Stimulated activated CD4-positive, alpha-beta T cell treated with anti-CD3 and anti-CD28 coated beads, Interleukin-2, amount 100 ng/mL, for 4 hours (primary cell): ENCODE data around the gene THAP4.
A peak's percentile ranks its signal among the peaks of the same experiment; 100 is the strongest.

Experiments used
- DNase-seq: peaks from one replicate; pipeline ENCODE4 v3.0.0-alpha.2; 2020; ENCODE audit warnings: low read depth

THAP4 gene

GRCh38 chr2:241638940-241639339 is 2.0 kb upstream of the THAP4 start:
- DNase-seq = no peak

- no peak for DNase-seq
Observed at GRCh38 chr2:241637795-241638660, 1.1 kb upstream of the THAP4 start.

- DNase-seq = no peak
Observed at GRCh38 chr2:241636182-241637017, 558 bp downstream of the THAP4 start.

GRCh38 chr2:241635756-241636155 is 1.2 kb downstream of the THAP4 start:
- DNase-seq = no peak

- DNase-seq = no peak
Observed at GRCh38 chr2:241633561-241633960, 3.4 kb downstream of the THAP4 start.

- DNase-seq = no peak
Observed at GRCh38 chr2:241632478-241633325, 4.3 kb downstream of the THAP4 start.

- DNase-seq = no peak
Observed at GRCh38 chr2:241629762-241630435, 7.1 kb downstream of the THAP4 start.

GRCh38 chr2:241627675-241628074 is 9.3 kb downstream of the THAP4 start:
- DNase-seq = no peak

- peak; percentile 45 for DNase-seq
Observed at GRCh38 chr2:241620419-241620769, 16.6 kb downstream of the THAP4 start.

- DNase-seq = no peak
Observed at GRCh38 chr2:241619597-241620418, 17.1 kb downstream of the THAP4 start.

- no peak for DNase-seq
Observed at GRCh38 chr2:241618829-241619228, 18.1 kb downstream of the THAP4 start.

- no peak for DNase-seq
Observed at GRCh38 chr2:241618296-241618805, 18.6 kb downstream of the THAP4 start.

GRCh38 chr2:241617431-241618154 is 19.4 kb downstream of the THAP4 start:
- no peak for DNase-seq

GRCh38 chr2:241616168-241617125 is 20.5 kb downstream of the THAP4 start:
- no peak for DNase-seq

- no peak for DNase-seq
Observed at GRCh38 chr2:241615522-241616052, 21.4 kb downstream of the THAP4 start.

- no peak for DNase-seq
Observed at GRCh38 chr2:241615041-241615440, 21.9 kb downstream of the THAP4 start.

- DNase-seq = no peak
Observed at GRCh38 chr2:241613017-241613780, 23.8 kb downstream of the THAP4 start.
